HUES48 (cell line): ENCODE measurements around the gene HMGN1.

ENCODE experiments used
- H3K27ac ChIP-seq: one replicate; pipeline ENCODE4 v1.7.0; 2013; ENCODE audit warnings: low read depth, low read length, inconsistent platforms
- H3K27me3 ChIP-seq: 2 replicates; pipeline ENCODE4 v1.6.1; 2013; ENCODE audit warnings: mild to moderate bottlenecking, low read length; ENCODE audit not compliant: control insufficient read depth, insufficient read depth
- H3K36me3 ChIP-seq: 2 replicates; pipeline ENCODE4 v1.6.1; 2013; ENCODE audit warnings: low read length; ENCODE audit not compliant: control insufficient read depth, insufficient read depth
- H3K4me1 ChIP-seq: 2 replicates; pipeline ENCODE4 v1.6.1; 2013; ENCODE audit warnings: mild to moderate bottlenecking, low read length; ENCODE audit not compliant: control insufficient read depth, insufficient read depth
- H3K4me3 ChIP-seq: 2 replicates; pipeline ENCODE4 v1.5.1; 2013; ENCODE audit warnings: mild to moderate bottlenecking, low read depth, low read length
- H3K9ac ChIP-seq: 2 replicates; pipeline ENCODE4 v1.6.1; 2013; ENCODE audit warnings: mild to moderate bottlenecking, low read depth, low read length, moderate library complexity
- H3K9me3 ChIP-seq: 2 replicates; pipeline ENCODE4 v1.6.1; 2013; ENCODE audit warnings: low read length; ENCODE audit not compliant: control insufficient read depth, insufficient read depth

HMGN1 gene

GRCh38 chr21:39367783-39368182 is 18.9 kb upstream of the HMGN1 start:
- H3K4me3 ChIP-seq, result no peak overlapping the region
- H3K27ac ChIP-seq, result no peak overlapping the region
- H3K36me3 ChIP-seq, result no peaks in the 10 kb centered on the region
- no peaks in the 10 kb centered on the region for H3K27me3 ChIP-seq
- H3K9me3 ChIP-seq, result no peaks in the 10 kb centered on the region
- no peak overlapping the region for H3K9ac ChIP-seq
- H3K4me1 ChIP-seq, result no peaks in the 10 kb centered on the region

DNA sequence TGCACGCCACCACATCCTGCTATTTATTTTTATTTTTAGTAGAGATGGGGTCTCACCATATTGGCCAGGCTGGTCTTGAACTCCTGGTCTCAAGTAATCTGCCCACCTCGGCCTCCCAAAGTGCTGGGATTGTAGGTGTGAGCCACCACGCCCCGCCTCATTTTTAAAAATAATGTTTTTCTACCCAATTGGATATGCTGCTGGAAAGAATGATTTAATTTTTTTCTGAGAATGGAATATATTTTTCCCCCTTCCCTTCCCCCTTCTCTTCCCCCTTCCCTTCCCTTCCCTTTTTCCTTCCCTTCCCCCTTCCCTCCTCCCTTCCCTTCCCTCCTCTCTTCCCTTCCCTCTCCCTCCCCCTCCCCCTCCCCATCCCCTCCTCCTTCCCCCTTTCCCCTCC is 17.7 kb upstream of the HMGN1 start:
- H3K27me3 ChIP-seq, result no peaks in the 10 kb centered on the region
- no peaks in the 10 kb centered on the region for H3K36me3 ChIP-seq
- no peaks in the 10 kb centered on the region for H3K4me1 ChIP-seq
- no peak overlapping the region for H3K9ac ChIP-seq
- H3K9me3 ChIP-seq, result no peaks in the 10 kb centered on the region
- H3K27ac ChIP-seq, result no peak overlapping the region
- H3K4me3 ChIP-seq, result no peak overlapping the region

- no peaks in the 10 kb centered on the region for H3K4me1 ChIP-seq
- H3K36me3 ChIP-seq, result no peaks in the 10 kb centered on the region
Measured at GRCh38 chr21:39364949-39365348, 16.1 kb upstream of the HMGN1 start.

DNA sequence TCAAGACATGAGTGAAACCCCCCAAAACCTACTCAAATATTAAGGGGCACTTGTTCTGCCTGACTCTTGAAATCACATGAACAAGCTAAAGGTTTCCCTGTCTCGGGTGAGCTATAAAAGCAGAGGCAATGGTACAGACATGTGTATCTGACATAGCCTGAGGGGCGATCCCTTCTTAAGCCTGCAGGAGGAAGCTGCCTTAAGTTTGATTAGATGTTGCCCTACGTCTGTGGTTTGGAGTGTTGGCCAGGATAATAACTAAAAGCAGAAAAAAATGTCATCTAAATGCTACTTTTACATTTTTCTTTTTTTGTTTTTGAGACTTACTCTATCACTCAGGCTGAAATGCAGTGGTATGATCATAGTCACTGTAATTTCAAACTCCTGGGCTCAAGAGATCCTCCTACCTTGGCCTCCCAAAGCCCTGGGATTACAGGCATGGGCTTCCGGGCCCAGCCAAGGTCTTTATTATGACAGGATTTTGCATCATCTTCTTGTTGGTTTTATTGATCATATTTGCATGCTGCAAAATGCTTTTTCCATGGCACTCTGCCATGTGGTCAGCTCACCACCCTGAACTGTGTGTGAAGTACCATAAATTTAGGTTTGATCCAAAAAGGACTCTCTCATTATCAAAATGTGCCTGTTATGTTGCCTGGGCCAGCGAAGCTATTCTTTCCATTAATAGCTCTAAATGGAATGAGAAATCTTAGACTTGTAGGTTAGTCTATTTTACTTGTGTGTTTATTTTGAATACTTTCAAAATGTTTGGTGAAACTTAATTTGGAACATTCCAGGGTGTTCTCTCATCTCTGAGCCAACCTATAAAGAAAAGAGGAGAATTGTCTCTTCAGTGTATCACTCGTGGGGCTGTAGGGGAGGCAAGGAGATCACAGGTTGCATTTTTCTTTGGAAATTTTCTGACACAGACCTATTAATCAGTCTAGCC is 15.0 kb upstream of the HMGN1 start:
- no peak overlapping the region for H3K27ac ChIP-seq
- no peaks in the 10 kb centered on the region for H3K9me3 ChIP-seq
- no peak overlapping the region for H3K4me3 ChIP-seq
- no peaks in the 10 kb centered on the region for H3K27me3 ChIP-seq
- H3K4me1 ChIP-seq, result no peaks in the 10 kb centered on the region
- no peak overlapping the region for H3K9ac ChIP-seq
- H3K36me3 ChIP-seq, result no peaks in the 10 kb centered on the region

More at GRCh38 chr21:39364949-39365348, 16.1 kb upstream of the HMGN1 start:
- no peak overlapping the region for H3K4me3 ChIP-seq
- no peaks in the 10 kb centered on the region for H3K9me3 ChIP-seq
- H3K9ac ChIP-seq, result no peak overlapping the region
- H3K27ac ChIP-seq, result no peak overlapping the region
- no peaks in the 10 kb centered on the region for H3K27me3 ChIP-seq

- no peaks in the 10 kb centered on the region for H3K4me1 ChIP-seq
- H3K9me3 ChIP-seq, result no peaks in the 10 kb centered on the region
- H3K36me3 ChIP-seq, result no peaks in the 10 kb centered on the region
- no peaks in the 10 kb centered on the region for H3K27me3 ChIP-seq
- no peak overlapping the region for H3K4me3 ChIP-seq
- no peak overlapping the region for H3K27ac ChIP-seq
- H3K9ac ChIP-seq, result no peak overlapping the region
Measured at GRCh38 chr21:39362733-39363132, 13.8 kb upstream of the HMGN1 start.

DNA sequence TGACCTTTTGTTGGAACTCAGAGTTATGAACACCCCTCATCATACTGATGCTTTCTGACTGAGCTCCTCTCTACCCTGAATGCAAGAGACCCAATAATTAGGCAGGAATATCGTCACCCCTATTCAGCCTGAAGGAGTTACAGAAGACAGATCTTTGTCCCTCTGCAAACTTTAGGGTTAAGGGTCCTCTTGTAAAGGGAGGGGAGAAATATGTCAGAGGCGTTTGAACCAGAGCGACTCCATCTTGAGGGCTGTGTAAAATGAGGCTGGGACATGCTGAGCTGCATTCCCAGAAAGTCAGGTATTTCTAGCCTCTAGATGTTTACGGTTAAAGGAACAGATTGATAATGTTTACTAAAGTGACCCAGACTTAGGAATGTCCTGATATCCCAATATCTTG is 10.5 kb upstream of the HMGN1 start:
- no peaks in the 10 kb centered on the region for H3K36me3 ChIP-seq
- H3K4me1 ChIP-seq, result no peaks in the 10 kb centered on the region
- no peak overlapping the region for H3K4me3 ChIP-seq
- H3K9ac ChIP-seq, result no peak overlapping the region
- H3K9me3 ChIP-seq, result no peaks in the 10 kb centered on the region
- no peaks in the 10 kb centered on the region for H3K27me3 ChIP-seq
- H3K27ac ChIP-seq, result no peak overlapping the region

DNA sequence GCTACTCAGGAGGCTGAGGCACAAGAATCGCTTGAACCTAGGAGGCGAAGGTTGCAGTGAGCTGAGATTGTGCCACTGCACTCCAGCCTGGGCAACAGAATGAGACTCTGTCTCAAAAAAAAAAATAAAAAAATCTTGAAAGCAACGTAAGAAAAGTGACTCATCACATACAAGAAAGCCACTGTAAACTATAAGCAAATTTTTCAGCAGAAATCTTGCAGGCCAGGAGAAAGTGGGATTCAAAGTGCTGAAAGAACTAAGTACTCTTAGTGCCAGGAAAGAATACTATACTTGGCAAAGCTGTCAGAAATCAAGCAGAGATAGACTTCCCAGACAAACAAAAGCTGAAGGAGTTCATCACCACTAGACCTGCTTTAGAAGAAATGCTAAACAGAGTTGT is 4.4 kb upstream of the HMGN1 start:
- no peak overlapping the region for H3K4me3 ChIP-seq
- no peak overlapping the region for H3K27ac ChIP-seq
- peaks cover 10% of the 10 kb centered on the region for H3K4me1 ChIP-seq
- H3K36me3 ChIP-seq, result no peaks in the 10 kb centered on the region
- no peak overlapping the region for H3K9ac ChIP-seq
- H3K9me3 ChIP-seq, result no peaks in the 10 kb centered on the region
- H3K27me3 ChIP-seq, result no peaks in the 10 kb centered on the region

- Histone ChIP-seq H3K27me3 (no peaks in the 10 kb centered on the region), H3K4me3 (peak overlapping the region; percentile 87), H3K27ac (peak overlapping the region; percentile 86), H3K9me3 (no peaks in the 10 kb centered on the region), H3K36me3 (peaks cover 26% of the 10 kb centered on the region), H3K9ac (peak overlapping the region; percentile 32; the same call in 1 of the 2 replicates), H3K4me1 (peaks cover 27% of the 10 kb centered on the region)
Measured at GRCh38 chr21:39350094-39351005, 1.5 kb upstream of the HMGN1 start.

DNA sequence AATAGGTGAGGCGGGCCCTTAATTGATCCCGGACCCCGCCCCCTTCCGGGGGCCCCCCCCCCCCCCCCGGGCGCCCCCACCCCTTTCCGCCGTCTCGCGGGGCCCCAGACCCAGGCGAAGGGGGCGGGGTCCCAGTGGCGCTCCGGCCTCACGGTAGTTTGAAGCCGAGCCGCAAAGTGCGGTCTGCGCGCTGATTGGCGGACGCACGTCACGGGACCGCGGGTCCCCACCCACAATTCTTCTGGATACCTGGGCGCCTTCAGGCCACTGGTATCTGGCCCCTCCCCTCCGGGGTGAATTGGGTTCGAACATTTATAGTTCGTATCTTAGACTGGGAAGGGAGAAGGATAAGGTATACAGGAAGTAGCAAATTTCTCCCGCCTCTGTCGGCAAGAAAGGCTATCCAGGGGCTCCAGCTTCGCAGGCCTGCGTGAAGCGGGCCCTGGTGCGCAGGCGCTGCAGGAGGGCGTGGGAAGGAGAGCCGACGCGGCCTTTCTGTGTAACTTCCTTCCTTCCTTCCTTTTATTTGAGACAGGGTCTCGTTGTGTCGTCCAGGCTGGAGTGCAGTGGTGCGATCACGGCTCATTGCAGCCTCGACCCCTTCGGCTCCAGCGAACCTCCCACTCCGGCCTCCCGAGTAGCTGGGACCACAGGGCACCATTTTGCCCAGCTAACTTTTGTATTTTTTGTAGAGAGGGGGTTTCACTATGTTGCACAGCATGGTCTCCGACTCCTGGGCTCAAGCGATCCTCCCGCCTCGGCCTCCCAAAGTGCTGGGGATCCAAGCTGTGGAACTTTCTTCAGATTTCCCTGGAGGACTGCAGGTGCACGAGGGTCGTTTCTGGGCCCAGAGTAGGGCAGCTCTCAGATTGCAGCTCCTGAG is 564 bp upstream of the HMGN1 start:
- peaks cover 34% of the 10 kb centered on the region for H3K4me1 ChIP-seq
- H3K4me3 ChIP-seq, result peak overlapping the region; percentile 87
- peak overlapping the region; percentile 86 for H3K27ac ChIP-seq
- peaks cover 35% of the 10 kb centered on the region for H3K36me3 ChIP-seq
- H3K9ac ChIP-seq, result peak overlapping the region; percentile 32
- no peaks in the 10 kb centered on the region for H3K9me3 ChIP-seq
- no peaks in the 10 kb centered on the region for H3K27me3 ChIP-seq

DNA sequence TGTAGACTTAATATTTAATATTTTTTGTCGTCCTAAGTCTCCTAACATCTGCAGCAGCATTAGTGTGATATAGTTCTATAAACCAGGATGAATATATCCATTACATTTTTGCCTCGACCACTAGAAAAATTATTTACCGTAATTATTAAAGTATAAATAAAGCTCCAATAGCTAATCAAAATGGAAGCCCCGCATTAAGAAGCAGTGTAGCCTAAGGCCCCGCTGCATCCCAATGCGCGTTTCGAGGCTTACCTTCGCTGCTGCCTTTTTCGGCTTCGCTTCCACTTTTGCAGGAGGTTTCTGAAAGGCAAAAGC is 891 bp downstream of the HMGN1 start:
- peaks cover 37% of the 10 kb centered on the region for H3K4me1 ChIP-seq
- H3K9me3 ChIP-seq, result no peaks in the 10 kb centered on the region
- no peaks in the 10 kb centered on the region for H3K27me3 ChIP-seq
- peaks cover 50% of the 10 kb centered on the region for H3K36me3 ChIP-seq
- H3K4me3 ChIP-seq, result peak overlapping the region; percentile 97
- peak overlapping the region; percentile 95 for H3K9ac ChIP-seq
- H3K27ac ChIP-seq, result peak overlapping the region; percentile 98
